Left lung (tissue), 10 donors: Measurements from ENCODE around the gene RAB6A. TPM values are rescaled to one million over a fixed set of nuclear protein-coding genes. Genes with fewer than 3 reads are reported as not detected.
"Not testable (repeated sequence)": the region's sequence is repeated elsewhere in the genome, so short reads cannot be mapped to it uniquely, and the experiment has no call there.

ENCODE experiments used
- ATAC-seq: fragments of 200-7000 bp; cut with Tn5 transposase; one replicate; pipeline ENCODE4 v1.9.1; 2020; ENCODE audit warnings: moderate library complexity
- DNase-seq, 4 donors: peaks; one replicate each; pipeline ENCODE4 v3.0.0-alpha.2; 2013 to 2020
- H3K27ac ChIP-seq, 2 donors: fragments of 200-600 bp; sonication (generic) in 1 of 2; one replicate each; pipeline versions ENCODE4 v1.5.0 to v1.8.0; 2020 to 2021
- H3K27me3 ChIP-seq, 2 donors: fragments of 200-600 bp; sonication (generic) in 1 of 2; one replicate each; pipeline versions ENCODE4 v1.5.0 to v1.8.0; 2020 to 2021
- H3K36me3 ChIP-seq, 2 donors: fragments of 200-600 bp; sonication (generic) in 1 of 2; one replicate each; pipeline versions ENCODE4 v1.5.0 to v1.8.0; 2020 to 2021
- H3K4me1 ChIP-seq, 2 donors: fragments of 200-600 bp; one replicate each; pipeline ENCODE4 v1.8.0; 2021
- H3K4me3 ChIP-seq, 2 donors: fragments of 200-600 bp; sonication (generic) in 1 of 2; one replicate each; pipeline versions ENCODE4 v1.5.0 to v1.8.0; 2020 to 2021; ENCODE audit warnings: mild to moderate bottlenecking in 1 of 2
- H3K9me3 ChIP-seq, 2 donors: fragments of 200-600 bp; sonication (generic) in 1 of 2; one replicate each; pipeline versions ENCODE4 v1.5.0 to v1.8.0; 2020 to 2021
- CTCF ChIP-seq, 2 donors: fragments of 200-600 bp; sonication (generic) in 1 of 2; IDR thresholded peaks; one replicate each; pipeline versions ENCODE4 v1.5.0 to v1.8.0; 2021; ENCODE audit warnings: antibody characterized with exemption in 2 of 2
- intact Hi-C, 2 donors: fragments of 100-400 bp; cut with DNase I; formaldehyde crosslinking; loops; one replicate each; pipeline versions ENCODE4 v1.11.2 to v1.14.2; 2022
- polyA plus RNA-seq, 6 donors: library from polyadenylated mRNA; unstranded; fragments of 120-200 nt; gene quantifications; one replicate each; pipeline ENCODE4 v1.2.1, GENCODE V29; 2013; ENCODE audit not compliant: insufficient read length in 6 of 6
- total RNA-seq, 2 donors: library from RNA; stranded (reverse); fragmentation: NEBNext Ultra II Directional; extraction: Animal tissue kit (Norgen Biotek cat#: 25700); gene quantifications; one replicate each; pipeline ENCODE4 v1.2.1, GENCODE V29; 2021
- donor health status: DM: no; HTN: yes; CAD: no.
- donor health status: DM: no; HTN: no; CAD: no.

RAB6A gene
- total and polyA plus RNA-seq, 8 donors: 93.7 to 150 (median 110) TPM

GRCh38 chr11:73710964-73711363, 49.9 kb downstream of the RAB6A start:
- H3K27me3 ChIP-seq: no peaks in the 10 kb centered on the region
- peaks cover 0 to under 1% of the 10 kb centered on the region in 2 donors for H3K4me1 ChIP-seq
- H3K9me3 ChIP-seq: no peaks in the 10 kb centered on the region
- no peak overlapping the region for H3K4me3 ChIP-seq
- no peak for ATAC-seq
- intact Hi-C loops: no loop called here
- no peak for TF ChIP-seq CTCF (IDR thresholded peaks at IDR 0.05)
- no peak overlapping the region for H3K27ac ChIP-seq
- no peak for DNase-seq
- H3K36me3 ChIP-seq: peaks cover 0 to 59% of the 10 kb centered on the region in 2 donors

DNA sequence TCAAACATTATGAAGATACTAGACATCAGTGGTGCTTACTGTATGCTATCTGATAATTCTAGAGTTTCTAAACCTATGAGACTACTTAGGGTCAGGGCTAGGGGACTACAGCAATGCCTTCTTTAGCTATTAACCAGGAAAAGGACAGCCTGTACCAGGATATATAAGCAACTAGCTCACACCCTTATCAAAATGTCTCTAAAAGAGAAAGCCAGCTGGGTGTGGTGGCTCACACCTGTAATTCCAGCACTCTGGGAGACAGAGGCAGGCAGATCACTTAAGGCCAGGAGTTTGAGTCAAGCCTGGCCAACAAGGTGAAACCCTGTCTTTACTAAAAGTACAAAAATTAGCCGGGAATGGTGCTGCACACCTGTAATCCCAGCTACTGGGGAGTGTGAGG, 55.8 kb downstream of the RAB6A start:
- DNase-seq: no peak
- no peak for ATAC-seq
- no peaks in the 10 kb centered on the region for H3K27me3 ChIP-seq
- H3K4me3 ChIP-seq: no peak overlapping the region
- H3K27ac ChIP-seq: no peak overlapping the region
- H3K9me3 ChIP-seq: no peaks in the 10 kb centered on the region
- intact Hi-C loops: no loop called here
- H3K4me1 ChIP-seq: no peaks in the 10 kb centered on the region
- no peak for TF ChIP-seq CTCF (IDR thresholded peaks at IDR 0.05)
- H3K36me3 ChIP-seq: peaks cover 0 to 73% of the 10 kb centered on the region in 2 donors

DNA sequence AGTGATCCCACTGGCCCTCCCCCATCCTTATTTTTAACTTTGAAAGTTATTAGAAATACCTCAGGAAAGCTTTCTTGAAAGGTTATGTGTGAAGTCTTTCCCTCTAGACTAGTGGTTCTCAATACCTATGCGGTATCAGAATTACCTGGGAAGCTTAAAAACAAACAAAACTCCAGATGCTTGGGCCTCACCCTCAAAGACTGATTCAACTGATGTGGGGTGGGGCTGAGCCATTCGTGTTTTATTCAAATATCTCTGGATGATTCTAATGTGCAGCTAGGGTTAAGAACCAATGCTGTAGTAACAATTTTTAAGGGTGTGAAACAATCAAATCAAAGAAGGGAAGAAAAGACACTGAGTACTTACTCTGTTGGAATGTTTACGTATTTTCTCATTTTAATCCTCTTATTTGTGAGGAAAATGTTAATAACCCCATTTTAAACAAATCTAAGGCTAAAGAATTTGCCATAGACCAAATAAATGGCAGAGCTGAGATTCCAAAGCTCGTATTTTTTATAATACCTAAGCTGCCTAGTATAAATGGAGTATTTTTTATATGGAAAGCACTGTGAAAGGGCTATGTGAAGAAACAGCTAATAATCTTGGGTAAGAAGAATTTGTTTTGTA, 66.9 kb downstream of the RAB6A start:
- no peak for ATAC-seq
- intact Hi-C loops: no loop called here

GRCh38 chr11:73680687-73681086, 80.2 kb downstream of the RAB6A start:
- H3K4me1 ChIP-seq: no peaks in the 10 kb centered on the region
- DNase-seq: no peak
- H3K4me3 ChIP-seq: no peak overlapping the region
- H3K36me3 ChIP-seq: peaks cover 3 to 70% of the 10 kb centered on the region in 2 donors
- no peak for TF ChIP-seq CTCF (IDR thresholded peaks at IDR 0.05)
- ATAC-seq: peak; percentile 90
- H3K9me3 ChIP-seq: no peaks in the 10 kb centered on the region
- H3K27ac ChIP-seq: peak overlapping the region in 1 of 2 donors; percentile 18
- no peaks in the 10 kb centered on the region for H3K27me3 ChIP-seq
- intact Hi-C loops: no loop called here

More for the DNA sequence above, 66.9 kb downstream of the RAB6A start:
- Histone ChIP-seq H3K36me3 (peaks cover 0 to 42% of the 10 kb centered on the region in 2 donors), H3K4me1 (no peaks in the 10 kb centered on the region), H3K27ac (no peak overlapping the region), H3K9me3 (no peaks in the 10 kb centered on the region), H3K4me3 (no peak overlapping the region), H3K27me3 (no peaks in the 10 kb centered on the region)
- TF ChIP-seq CTCF (IDR thresholded peaks at IDR 0.05): no peak
- no peak for DNase-seq

- H3K4me1 ChIP-seq, ATAC-seq, H3K9me3 ChIP-seq, H3K4me3 ChIP-seq, H3K27me3 ChIP-seq, intact Hi-C loops, H3K27ac ChIP-seq, DNase-seq: not testable (repeated sequence)
- H3K36me3 ChIP-seq: peaks cover 3 to 56% of the 10 kb centered on the region in 2 donors
These were observed 84.3 kb downstream of the RAB6A start for GRCh38 chr11:73676552-73676951.

- intact Hi-C loops: no loop called here
- ATAC-seq (no peak), DNase-seq (no peak)
These were observed 89.2 kb downstream of the RAB6A start for GRCh38 chr11:73671701-73672100.

More at GRCh38 chr11:73671701-73672100, 89.2 kb downstream of the RAB6A start:
- Histone ChIP-seq H3K27ac (no peak overlapping the region), H3K27me3 (no peaks in the 10 kb centered on the region), H3K36me3 (peaks cover 0 to 12% of the 10 kb centered on the region in 2 donors), H3K4me1 (no peaks in the 10 kb centered on the region), H3K9me3 (no peaks in the 10 kb centered on the region), H3K4me3 (no peak overlapping the region)
- TF ChIP-seq CTCF (IDR thresholded peaks at IDR 0.05): no peak
